HCT116 (cell line): ENCODE results near the gene EIF4A3. TPM values are rescaled to one million over a fixed set of nuclear protein-coding genes. Genes with fewer than 3 reads are reported as not detected.

ENCODE experiments used
- ATAC-seq: fragments of 200-7000 bp; cut with Tn5 transposase; 2 replicates; pipeline ENCODE4 v1.9.1; 2020; ENCODE audit warnings: mild to moderate bottlenecking, moderate library complexity
- BruUV-seq: library from RNA; stranded (reverse); fragments of 400-500 nt; replicated peaks from 2 replicates; lab custom pipeline; 2021; lab: Mats Ljungman, UMichigan
- CTCF ChIA-PET: fragments of 300-600 bp; sonication (Branson Sonifier 250); formaldehyde crosslinking; loops from one replicate; lab custom pipeline; 2021; ENCODE audit warnings: antibody characterized with exemption; lab: Charles Lee
- POLR2A ChIA-PET: fragments of 300-600, 350-600 bp; sonication (Branson Sonifier 250); formaldehyde crosslinking; loops from one replicate; lab custom pipeline; 2021; ENCODE audit warnings: antibody characterized with exemption; lab: Charles Lee
- RAD21 ChIA-PET, 2 experiments: fragments of 300-600 bp; sonication (Branson Sonifier 250); formaldehyde crosslinking; loops; one replicate each; lab custom pipeline; 2023; ENCODE audit warnings: low total read pairs in 2 of 2; ENCODE audit not compliant: uncharacterized antibody in 2 of 2, unreplicated experiment in 2 of 2, low non-redundant PET in 1 of 2; lab: Charles Lee
- DNase-seq: peaks from one replicate; pipeline ENCODE4 v3.0.0-alpha.2; 2010; ENCODE audit warnings: low read depth, low spot score
- H2AFZ ChIP-seq: fragments of 200-600 bp; shearing (Covaris generic), sonication (generic); 2 replicates; pipeline ENCODE4 v1.6.1; 2017; ENCODE audit warnings: low read depth, mixed run types, mixed read lengths, antibody characterized with exemption, low read length; ENCODE audit not compliant: poor library complexity, severe bottlenecking
- H3K27ac ChIP-seq: 2 replicates; pipeline ENCODE4 v1.5.1; 2012; ENCODE audit warnings: low read depth, low read length
- H3K27me3 ChIP-seq: fragments of 200-600 bp; sonication (generic); 2 replicates; pipeline ENCODE4 v1.6.1; 2016; ENCODE audit warnings: mixed run types, low read length, mixed read lengths; ENCODE audit not compliant: insufficient read depth
- H3K36me3 ChIP-seq, 2 experiments: fragments of 200-500 bp in 1 of 2; fragments of 200-600 bp in 1 of 2; sonication (Bioruptor generic) in 1 of 2; sonication (generic) in 1 of 2; 2 replicates each; pipeline versions ENCODE4 v1.5.1 to v1.6.1; 2014 to 2016; ENCODE audit warnings: low read length in 2 of 2, inconsistent platforms in 1 of 2, mixed read lengths in 1 of 2, mixed run types in 1 of 2; ENCODE audit not compliant: insufficient read depth in 2 of 2, control insufficient read depth in 1 of 2
- H3K4me1 ChIP-seq, 2 experiments: fragments of 200-600 bp in 1 of 2; sonication (generic) in 1 of 2; 2 replicates each; pipeline versions ENCODE4 v1.5.1 to v1.6.1; 2012 to 2017; ENCODE audit warnings: low read length in 2 of 2, inconsistent platforms in 1 of 2, mild to moderate bottlenecking in 1 of 2, mixed read lengths in 1 of 2, mixed run types in 1 of 2, moderate library complexity in 1 of 2; ENCODE audit not compliant: insufficient read depth in 2 of 2, control insufficient read depth in 1 of 2
- H3K4me2 ChIP-seq: fragments of 200-600 bp; sonication (generic); 2 replicates; pipeline ENCODE4 v1.6.1; 2017; ENCODE audit warnings: mixed run types, low read length, mixed read lengths
- H3K4me3 ChIP-seq, 2 experiments: fragments of 200-600 bp in 1 of 2; sonication (generic) in 1 of 2; replicated peaks in 1 of 2; 2 replicates each; pipeline ENCODE4 v1.5.1; 2011 to 2016; ENCODE audit warnings: low read length in 2 of 2, control low read depth in 1 of 2, low read depth in 1 of 2, mild to moderate bottlenecking in 1 of 2, mixed read lengths in 1 of 2, mixed run types in 1 of 2
- H3K79me2 ChIP-seq: fragments of 200-600 bp; sonication (generic); 2 replicates; pipeline ENCODE4 v1.6.1; 2017; ENCODE audit warnings: mild to moderate bottlenecking, mixed run types, low read length, moderate library complexity, mixed read lengths; ENCODE audit not compliant: insufficient read depth
- H3K9ac ChIP-seq: fragments of 200-600 bp; sonication (generic); 2 replicates; pipeline ENCODE4 v1.6.1; 2016; ENCODE audit warnings: low read length, mixed read lengths
- H3K9me2 ChIP-seq: fragments of 200-600 bp; sonication (generic), shearing (Covaris generic); 2 replicates; pipeline ENCODE4 v1.6.1; 2017; ENCODE audit warnings: mixed run types, mild to moderate bottlenecking, moderate library complexity; ENCODE audit not compliant: insufficient read depth
- H3K9me3 ChIP-seq, 2 experiments: fragments of 200-500 bp in 1 of 2; fragments of 200-600 bp in 1 of 2; sonication (Bioruptor generic) in 1 of 2; sonication (generic) in 1 of 2; 2 replicates each; pipeline ENCODE4 v1.6.1; 2014 to 2017; ENCODE audit warnings: low read length in 2 of 2, mixed read lengths in 2 of 2, inconsistent platforms in 1 of 2, low read depth in 1 of 2, mild to moderate bottlenecking in 1 of 2, mixed run types in 1 of 2, moderate library complexity in 1 of 2; ENCODE audit not compliant: control insufficient read depth in 1 of 2, insufficient read depth in 1 of 2
- H4K20me1 ChIP-seq: fragments of 200-600 bp; sonication (generic), shearing (Covaris generic); 2 replicates; pipeline ENCODE4 v1.6.1; 2017; ENCODE audit warnings: mixed run types, mild to moderate bottlenecking, moderate library complexity; ENCODE audit not compliant: insufficient read depth
- CBX3 ChIP-seq: IDR thresholded peaks from 2 replicates; pipeline ENCODE4 v1.6.1; 2012; ENCODE audit warnings: low read depth
- CEBPB ChIP-seq: IDR thresholded peaks from 2 replicates; pipeline ENCODE4 v1.6.1; 2012; ENCODE audit warnings: low read depth
- EGR1 ChIP-seq: IDR thresholded peaks from 2 replicates; pipeline ENCODE4 v1.6.1; 2012; ENCODE audit warnings: low read depth
- ELF1 ChIP-seq: IDR thresholded peaks from 2 replicates; pipeline ENCODE4 v1.6.1; 2012; ENCODE audit warnings: low read depth, borderline replicate concordance
- EZH2 ChIP-seq: fragments of 200-600 bp; sonication (generic); IDR thresholded peaks from 2 replicates; pipeline ENCODE4 v1.6.1; 2017; ENCODE audit warnings: antibody characterized with exemption, mixed run types
- EZH2phosphoT487 ChIP-seq: fragments of 200-600 bp; IDR thresholded peaks from 2 replicates; pipeline ENCODE4 v1.6.1; 2018; ENCODE audit warnings: antibody characterized with exemption, borderline replicate concordance
- FOSL1 ChIP-seq: IDR thresholded peaks from 2 replicates; pipeline ENCODE4 v1.6.1; 2012; ENCODE audit warnings: low read depth
- JUND ChIP-seq: IDR thresholded peaks from 2 replicates; pipeline ENCODE4 v1.6.1; 2012
- POLR2A ChIP-seq: IDR thresholded peaks from 2 replicates; pipeline ENCODE4 v1.7.0; 2011; ENCODE audit warnings: borderline replicate concordance; ENCODE audit not compliant: insufficient read depth, insufficient read length; ENCODE audit errors: extremely low read depth
- POLR2AphosphoS5 ChIP-seq: IDR thresholded peaks from 2 replicates; pipeline ENCODE4 v1.6.1; 2011; ENCODE audit warnings: mild to moderate bottlenecking, low read depth, low read length, moderate library complexity
- SIN3A ChIP-seq: IDR thresholded peaks from 2 replicates; pipeline ENCODE4 v1.6.1; 2012; ENCODE audit warnings: low read depth
- SP1 ChIP-seq: IDR thresholded peaks from 2 replicates; pipeline ENCODE4 v1.6.1; 2012; ENCODE audit warnings: low read depth
- SRF ChIP-seq: IDR thresholded peaks from 2 replicates; pipeline ENCODE4 v1.6.1; 2012; ENCODE audit warnings: low read depth
- YY1 ChIP-seq: IDR thresholded peaks from 2 replicates; pipeline ENCODE4 v1.6.1; 2011; ENCODE audit warnings: low read length, low read depth, moderate library complexity, mild to moderate bottlenecking; ENCODE audit not compliant: insufficient replicate concordance; ENCODE audit errors: extremely low read depth
- ZFX ChIP-seq: fragments of 450-650 bp; IDR thresholded peaks from 2 replicates; pipeline ENCODE4 v1.6.1; 2017
- ZNF274 ChIP-seq: fragments of 200-500 bp; sonication (Bioruptor generic); IDR thresholded peaks from 2 replicates; pipeline ENCODE4 v1.6.1; 2014; ENCODE audit warnings: mild to moderate bottlenecking, low read depth, low read length, inconsistent platforms
- intact Hi-C: fragments of 100-400 bp; cut with micrococcal nuclease; formaldehyde crosslinking; loops from 2 replicates; pipeline ENCODE4 v1.10.0; 2022
- total RNA-seq: library from RNA; stranded (reverse); gene quantifications from one replicate; pipeline ENCODE4 v1.2.1, GENCODE V29; 2021; ENCODE audit not compliant: unreplicated experiment
- TF ChIP-seq, protein P1 (sequence below): IDR thresholded peaks from 2 replicates; pipeline ENCODE4 v1.6.1; 2012
- TF ChIP-seq, protein P2 (sequence below): IDR thresholded peaks from 2 replicates; pipeline ENCODE4 v1.6.1; 2012
- TF ChIP-seq, protein P3 (sequence below), 3 experiments: fragments of 200-600 bp in 1 of 3; sonication (generic) in 1 of 3; IDR thresholded peaks in 2 of 3; conservative IDR thresholded peaks in 1 of 3; 2 replicates each; pipeline ENCODE4 v1.5.1; 2012 to 2017; ENCODE audit warnings: low read depth in 2 of 3, low read length in 2 of 3, antibody characterized with exemption in 1 of 3, borderline replicate concordance in 1 of 3, control low read depth in 1 of 3, mild to moderate bottlenecking in 1 of 3, mixed read lengths in 1 of 3, mixed run types in 1 of 3, moderate library complexity in 1 of 3; ENCODE audit not compliant: insufficient read depth in 1 of 3

The EIF4A3 gene
- total RNA-seq, 1 experiment from 2014 or later, result 248 TPM

DNA sequence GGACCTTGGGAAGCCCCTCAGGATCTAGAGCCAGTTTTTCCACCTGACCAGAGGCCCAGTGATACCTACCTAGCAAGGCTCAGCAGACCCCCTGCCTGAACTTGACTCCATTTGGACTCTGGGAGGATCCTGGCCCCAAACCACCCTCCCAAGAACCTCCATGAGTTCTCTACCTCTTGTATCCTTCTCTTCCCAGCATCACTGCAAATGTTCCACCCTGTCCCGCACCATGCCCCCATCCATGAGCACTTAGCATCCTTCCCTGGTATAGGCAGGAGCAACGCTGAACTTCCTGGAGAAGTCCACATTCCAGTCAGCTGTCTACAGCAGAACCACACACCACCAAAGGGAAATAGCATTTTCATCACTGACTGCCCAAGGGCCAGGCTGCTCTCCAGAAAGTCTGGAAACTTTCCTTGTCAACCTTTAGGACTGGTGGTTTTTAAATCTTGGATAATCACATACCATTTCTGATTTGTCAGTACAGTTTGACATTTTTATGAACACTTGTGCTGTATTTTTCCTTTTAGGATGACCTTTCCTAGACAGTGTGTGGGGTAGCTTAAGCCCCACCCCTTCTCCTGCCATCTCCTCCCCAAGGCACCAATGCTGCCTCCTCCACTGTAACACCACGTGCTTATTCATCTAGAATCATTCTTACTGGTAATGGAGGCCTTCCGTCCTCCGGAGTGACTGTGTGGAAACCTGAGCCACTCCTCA is 13.9 kb downstream of the EIF4A3 start:
- ChIA-PET RAD21 (no interaction called here), CTCF (interaction anchor here (0.9 to 1.0 kb wide), 2 partner anchors 9 to 32 kb away, joined by 4 read pairs; partner anchors contain the start of gene GAA), POLR2A (interaction anchor here (0.8 to 2.2 kb wide), 3 partner anchors 9 to 13 kb away, joined by 3 to 8 read pairs (median 4); no protein-coding TSS in a partner anchor)
- H2AFZ ChIP-seq, result no peak overlapping the region
- peak; percentile 57 for ATAC-seq
- DNase-seq, result no peak
- H3K27me3 ChIP-seq, result 0 out of 2 replicates have a peak, but pooled peaks cover 6% of the 10 kb centered on the region
- H3K4me2 ChIP-seq, result no peak overlapping the region
- peak; percentile 23; the same call in 1 of the 2 replicates for TF ChIP-seq POLR2AphosphoS5
- TF ChIP-seq, protein P1, sequence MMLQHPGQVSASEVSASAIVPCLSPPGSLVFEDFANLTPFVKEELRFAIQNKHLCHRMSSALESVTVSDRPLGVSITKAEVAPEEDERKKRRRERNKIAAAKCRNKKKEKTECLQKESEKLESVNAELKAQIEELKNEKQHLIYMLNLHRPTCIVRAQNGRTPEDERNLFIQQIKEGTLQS, result no peak
- no peaks in the 10 kb centered on the region for H3K4me1 ChIP-seq
- H3K9me3 ChIP-seq, result no peaks in the 10 kb centered on the region
- intact Hi-C loops, result no loop called here
- no peak overlapping the region for H3K9ac ChIP-seq
- peaks cover 46 to 53% of the 10 kb centered on the region in 2 experiments for H3K36me3 ChIP-seq
- no peak overlapping the region for H3K27ac ChIP-seq
- no peak overlapping the region for H3K4me3 ChIP-seq
- no peaks in the 10 kb centered on the region for H4K20me1 ChIP-seq
- H3K79me2 ChIP-seq, result no peaks in the 10 kb centered on the region; the same call in 1 of the 2 replicates
- BruUV-seq, result no TSS peak
- no peaks in the 10 kb centered on the region for H3K9me2 ChIP-seq

DNA sequence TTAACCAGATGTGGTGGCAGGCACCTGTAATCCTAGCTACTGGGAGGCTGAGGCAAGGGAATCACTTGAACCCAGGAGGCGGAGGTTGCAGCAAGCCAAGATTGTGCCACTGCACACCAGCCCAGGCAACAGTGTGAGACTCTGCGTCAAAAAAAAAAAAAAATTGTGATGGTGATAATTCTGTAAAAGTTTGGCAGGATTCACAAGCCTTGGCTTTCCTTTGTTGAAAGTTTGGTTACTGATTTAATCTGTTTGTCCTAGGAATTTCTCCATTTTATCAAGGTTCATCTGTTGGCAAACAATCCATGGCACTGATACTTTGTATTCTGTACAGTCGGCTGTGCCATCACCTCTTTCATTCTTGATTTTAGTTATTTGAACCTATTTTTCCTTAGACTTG is 15.9 kb downstream of the EIF4A3 start:
- no peak overlapping the region for H3K4me2 ChIP-seq
- TF ChIP-seq YY1 (no peak), ZFX (no peak), CEBPB (no peak), FOSL1 (no peak), ELF1 (no peak), SP1 (no peak), CBX3 (no peak), POLR2A (no peak), EZH2 (no peak), SRF (no peak), SIN3A (no peak), ZNF274 (no peak), JUND (no peak), EGR1 (no peak), EZH2phosphoT487 (no peak)
- TF ChIP-seq, protein P2, sequence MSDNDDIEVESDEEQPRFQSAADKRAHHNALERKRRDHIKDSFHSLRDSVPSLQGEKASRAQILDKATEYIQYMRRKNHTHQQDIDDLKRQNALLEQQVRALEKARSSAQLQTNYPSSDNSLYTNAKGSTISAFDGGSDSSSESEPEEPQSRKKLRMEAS, result no peak
- TF ChIP-seq, protein P1, result no peak
- TF ChIP-seq, protein P3, sequence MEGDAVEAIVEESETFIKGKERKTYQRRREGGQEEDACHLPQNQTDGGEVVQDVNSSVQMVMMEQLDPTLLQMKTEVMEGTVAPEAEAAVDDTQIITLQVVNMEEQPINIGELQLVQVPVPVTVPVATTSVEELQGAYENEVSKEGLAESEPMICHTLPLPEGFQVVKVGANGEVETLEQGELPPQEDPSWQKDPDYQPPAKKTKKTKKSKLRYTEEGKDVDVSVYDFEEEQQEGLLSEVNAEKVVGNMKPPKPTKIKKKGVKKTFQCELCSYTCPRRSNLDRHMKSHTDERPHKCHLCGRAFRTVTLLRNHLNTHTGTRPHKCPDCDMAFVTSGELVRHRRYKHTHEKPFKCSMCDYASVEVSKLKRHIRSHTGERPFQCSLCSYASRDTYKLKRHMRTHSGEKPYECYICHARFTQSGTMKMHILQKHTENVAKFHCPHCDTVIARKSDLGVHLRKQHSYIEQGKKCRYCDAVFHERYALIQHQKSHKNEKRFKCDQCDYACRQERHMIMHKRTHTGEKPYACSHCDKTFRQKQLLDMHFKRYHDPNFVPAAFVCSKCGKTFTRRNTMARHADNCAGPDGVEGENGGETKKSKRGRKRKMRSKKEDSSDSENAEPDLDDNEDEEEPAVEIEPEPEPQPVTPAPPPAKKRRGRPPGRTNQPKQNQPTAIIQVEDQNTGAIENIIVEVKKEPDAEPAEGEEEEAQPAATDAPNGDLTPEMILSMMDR (IDR thresholded peaks at IDR 0.05 in 2 of 3, conservative IDR thresholded peaks at IDR 0.05 in 1 of 3; ENCODE audit: borderline replicate concordance in 1 of 3, insufficient read depth in 1 of 3, low read depth in 2 of 3, low read length in 2 of 3), result no peak

More for the DNA sequence above, 15.9 kb downstream of the EIF4A3 start:
- no peaks in the 10 kb centered on the region for H3K9me2 ChIP-seq
- no peaks in the 10 kb centered on the region for H3K79me2 ChIP-seq
- no peak for ATAC-seq
- RAD21 ChIA-PET, result no interaction called here
- POLR2A ChIA-PET, result interaction anchor here (1.3 to 1.7 kb wide), 2 partner anchors 15 to 30 kb away, joined by 3 to 4 read pairs; partner anchors contain the start of gene GAA
- DNase-seq, result no peak
- no peak overlapping the region for H3K27ac ChIP-seq
- H3K27me3 ChIP-seq, result 0 out of 2 replicates have a peak, but pooled peaks cover 6% of the 10 kb centered on the region
- no peaks in the 10 kb centered on the region for H3K9me3 ChIP-seq
- no peak overlapping the region for H2AFZ ChIP-seq
- no peaks in the 10 kb centered on the region for H4K20me1 ChIP-seq
- intact Hi-C loops, result no loop called here
- CTCF ChIA-PET, result no interaction called here
- H3K4me3 ChIP-seq, result no peak overlapping the region
- H3K4me1 ChIP-seq, result no peaks in the 10 kb centered on the region
- peaks cover 26 to 33% of the 10 kb centered on the region in 2 experiments for H3K36me3 ChIP-seq
- BruUV-seq, result no TSS peak
- no peak overlapping the region for H3K9ac ChIP-seq
